ENCODE measurements around the gene ZHX3.

The ZHX3 gene

DNA sequence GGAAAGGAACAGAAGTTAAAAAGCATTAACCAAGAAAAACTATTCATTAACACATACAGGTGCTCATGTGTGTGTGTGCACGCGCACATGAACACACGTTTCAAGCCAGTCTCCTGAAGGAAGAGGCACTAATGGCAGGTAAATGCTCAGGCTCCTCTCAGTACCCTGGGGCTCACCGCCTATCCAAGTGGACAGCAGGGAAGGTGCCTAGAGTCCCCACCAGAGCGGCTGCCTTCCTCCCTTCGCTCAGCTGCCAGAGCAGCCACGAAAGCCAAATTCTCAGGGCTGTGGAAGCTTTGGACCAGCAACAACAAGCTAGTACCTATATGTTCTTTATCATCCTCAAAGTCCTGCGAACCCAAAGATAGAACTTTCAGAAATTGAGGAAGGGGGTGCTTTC is 137.6 kb downstream of the ZHX3 start:
- TF ChIP-seq CTCF (IDR thresholded peaks at IDR 0.05) (no peak), ZFX (IDR thresholded peaks at IDR 0.05; ENCODE audit: borderline replicate concordance) (no peak)
- no peak overlapping the region for H3K27ac ChIP-seq

GRCh38 chr20:41178904-41179432 is 138.6 kb downstream of the ZHX3 start:
- TF ChIP-seq CTCF (IDR thresholded peaks at IDR 0.05), result no peak
- no peak for TF ChIP-seq ZFX (IDR thresholded peaks at IDR 0.05; ENCODE audit: borderline replicate concordance)
- H3K27ac ChIP-seq, result no peak overlapping the region

DNA sequence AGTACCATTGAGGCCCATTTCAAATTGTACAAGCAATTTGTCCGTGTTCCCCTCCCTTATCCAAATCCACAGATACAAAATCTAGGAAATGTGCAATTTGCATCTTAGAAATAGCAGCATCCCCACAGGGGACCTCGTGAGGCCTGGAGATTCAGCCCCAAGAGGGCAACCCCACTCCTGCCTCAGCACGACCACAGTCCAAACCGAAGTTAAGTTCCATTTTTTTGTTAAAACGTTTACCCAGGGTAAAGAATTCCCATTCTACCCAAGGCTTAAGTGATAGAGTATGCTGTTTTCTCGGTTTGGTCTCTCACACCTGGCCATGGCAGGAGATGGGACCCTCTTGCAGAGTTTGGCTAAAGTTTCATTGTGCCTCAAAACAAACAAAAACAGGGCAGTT is 139.0 kb downstream of the ZHX3 start:
- no peak for TF ChIP-seq CTCF (IDR thresholded peaks at IDR 0.05)
- TF ChIP-seq ZFX (IDR thresholded peaks at IDR 0.05; ENCODE audit: borderline replicate concordance), result no peak
- no peak overlapping the region for H3K27ac ChIP-seq

GRCh38 chr20:41177636-41178035 is 139.9 kb downstream of the ZHX3 start:
- H3K27ac ChIP-seq, result no peak overlapping the region
- TF ChIP-seq CTCF (IDR thresholded peaks at IDR 0.05), result no peak
- TF ChIP-seq ZFX (IDR thresholded peaks at IDR 0.05; ENCODE audit: borderline replicate concordance), result no peak

DNA sequence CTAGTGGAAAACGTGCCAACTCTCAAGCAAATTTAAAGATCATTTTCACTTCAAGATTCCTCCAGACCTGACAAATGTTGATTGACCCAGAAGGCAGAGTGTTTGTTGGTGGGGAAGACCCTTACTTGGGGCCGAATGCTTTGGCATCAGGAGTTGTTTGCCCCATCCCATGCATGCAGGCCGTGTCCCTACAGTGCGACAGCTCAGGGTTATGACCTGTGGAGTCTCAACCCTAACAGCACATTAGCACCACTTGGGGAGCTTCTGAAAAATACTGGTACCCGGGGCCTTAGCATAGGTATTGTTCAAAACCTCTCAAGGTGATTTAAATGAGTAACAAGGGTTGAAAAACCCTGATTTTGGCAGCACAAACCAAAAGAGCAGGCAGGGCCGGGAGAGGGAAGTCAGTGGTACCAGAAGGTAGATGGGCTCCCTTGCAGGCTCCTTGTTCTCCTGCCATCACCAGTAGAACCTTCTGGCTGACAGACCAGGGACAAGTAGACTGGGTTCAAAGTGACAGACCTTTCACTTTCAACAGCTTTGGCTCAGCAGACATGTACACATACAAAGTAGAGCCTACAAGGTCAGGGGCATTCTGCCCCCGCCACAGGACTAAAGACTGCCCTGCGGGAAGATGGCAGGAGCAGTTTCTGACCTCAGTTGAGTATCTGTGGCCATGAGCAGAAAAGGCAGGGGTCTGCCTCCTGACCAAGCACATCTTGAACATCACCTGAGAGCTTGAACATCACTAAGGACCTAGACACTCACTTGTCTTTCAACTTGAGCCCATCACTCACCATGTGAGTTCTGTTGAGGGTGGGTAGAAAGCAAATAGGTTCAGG is 140.6 kb downstream of the ZHX3 start:
- H3K27ac ChIP-seq, result no peak overlapping the region
- TF ChIP-seq CTCF (IDR thresholded peaks at IDR 0.05) (no peak), ZFX (IDR thresholded peaks at IDR 0.05; ENCODE audit: borderline replicate concordance) (no peak)

- H3K27ac ChIP-seq, result no peak overlapping the region
- no peak for TF ChIP-seq CTCF (IDR thresholded peaks at IDR 0.05)
- TF ChIP-seq ZFX (IDR thresholded peaks at IDR 0.05; ENCODE audit: borderline replicate concordance), result no peak
Measured at GRCh38 chr20:41175727-41176330, 141.7 kb downstream of the ZHX3 start.

DNA sequence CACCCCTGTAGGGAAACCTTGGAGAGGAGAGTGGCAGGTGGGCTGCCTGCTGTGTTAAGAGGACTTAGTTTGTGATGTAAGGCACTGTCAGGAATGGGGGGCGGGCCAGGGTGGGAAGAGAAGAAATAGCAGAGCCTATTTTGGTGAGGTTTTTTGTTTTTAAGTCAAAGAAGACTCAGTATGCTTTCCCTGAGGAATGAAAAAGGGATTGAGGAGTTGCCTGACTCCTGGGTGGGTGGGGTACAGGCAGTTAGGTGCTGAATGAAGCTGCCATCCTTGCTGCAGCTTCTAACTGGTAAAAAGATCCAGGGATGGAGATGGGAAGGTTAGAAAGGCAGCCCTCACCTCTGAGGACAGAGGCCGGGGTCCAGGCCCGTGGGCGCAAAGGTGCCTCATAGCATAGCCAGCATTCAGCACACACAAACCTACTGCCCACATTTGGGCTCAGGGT is 142.3 kb downstream of the ZHX3 start:
- H3K27ac ChIP-seq, result no peak overlapping the region
- TF ChIP-seq ZFX (IDR thresholded peaks at IDR 0.05; ENCODE audit: borderline replicate concordance) (no peak), CTCF (IDR thresholded peaks at IDR 0.05) (no peak)

Measured in 22Rv1 (cell line).